NCI-H526 (cell line): ENCODE measurements around the gene DDX20.

Experiments
- DNase-seq, 2 experiments: peaks; one replicate each; lab custom pipeline; 2025; lab: John Stamatoyannopoulos, UW

DDX20 gene

DNA sequence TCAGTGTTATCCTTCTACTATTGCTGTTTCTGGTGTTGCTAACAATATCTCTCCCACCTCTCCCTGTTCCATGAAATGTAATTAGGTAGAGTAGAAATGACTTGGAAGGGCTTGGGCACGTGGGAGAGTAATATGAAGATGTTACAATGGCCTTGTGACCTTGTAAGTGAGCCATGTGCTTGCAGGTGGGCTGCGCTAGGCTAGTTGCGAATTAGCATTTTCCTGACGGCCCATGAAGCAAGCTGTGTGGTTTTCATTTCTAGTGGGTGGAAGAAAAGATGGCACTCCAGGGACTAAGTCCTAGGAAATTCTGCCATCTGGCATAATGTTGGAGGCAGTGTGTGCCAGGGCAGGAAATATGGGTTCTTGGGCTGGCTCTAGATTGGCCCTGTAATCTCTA lies 7.8 kb upstream of the DDX20 start:
- no peak for DNase-seq

GRCh38 chr1:111749628-111750027 lies 6.1 kb upstream of the DDX20 start:
- no peak for DNase-seq

- no peak for DNase-seq
Observed at GRCh38 chr1:111750856-111751255, 4.8 kb upstream of the DDX20 start.

DNA sequence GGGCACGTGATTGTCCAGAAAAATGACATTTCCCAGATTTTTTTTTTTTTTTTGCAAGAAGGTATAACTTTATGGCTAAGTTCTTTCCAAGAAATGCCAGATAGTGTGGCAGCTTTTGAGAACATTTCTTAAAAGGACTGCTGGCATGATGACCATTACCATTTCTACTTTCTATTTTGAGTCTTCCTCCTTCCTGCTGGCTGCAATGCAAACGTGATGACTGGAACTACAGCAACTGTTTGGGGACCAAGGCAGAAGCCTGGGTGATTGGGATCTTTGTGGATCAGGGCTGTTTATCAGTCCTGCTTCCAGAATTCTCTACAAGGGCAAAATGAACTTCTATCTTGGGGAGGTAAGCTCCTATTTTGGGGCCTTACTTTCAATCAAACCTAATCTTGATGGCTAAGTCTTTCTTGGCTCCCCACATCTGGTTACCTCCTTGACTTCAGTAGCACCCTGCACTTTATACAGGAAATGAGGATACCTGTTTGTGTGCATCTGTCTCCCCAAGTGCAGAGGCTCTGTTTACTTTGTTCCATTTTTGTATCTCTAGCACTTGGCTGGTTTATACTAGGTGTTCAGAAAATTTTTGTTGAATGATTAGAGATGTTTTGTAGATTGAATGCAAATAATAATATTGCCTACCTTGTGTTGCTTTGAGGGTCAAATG lies 3.7 kb upstream of the DDX20 start:
- DNase-seq, result no peak

DNA sequence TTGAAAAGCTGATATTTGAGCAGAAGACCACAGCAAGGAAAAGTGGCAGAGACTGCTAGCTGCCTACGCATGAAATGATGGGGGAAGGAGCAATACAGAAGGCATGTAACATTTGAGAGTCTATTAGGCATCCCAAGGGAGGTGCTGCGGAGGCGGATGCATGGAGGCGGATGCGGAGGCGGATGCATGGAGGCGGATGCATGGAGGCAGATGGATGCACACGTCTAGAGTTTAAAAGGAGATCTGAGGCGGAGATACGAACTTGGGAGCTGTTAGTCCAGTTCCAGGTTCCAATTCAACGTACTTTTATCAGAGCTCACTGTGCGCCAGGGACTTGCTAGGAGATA lies 744 bp upstream of the DDX20 start:
- DNase-seq, result peak; percentile 70 to 76

DNA sequence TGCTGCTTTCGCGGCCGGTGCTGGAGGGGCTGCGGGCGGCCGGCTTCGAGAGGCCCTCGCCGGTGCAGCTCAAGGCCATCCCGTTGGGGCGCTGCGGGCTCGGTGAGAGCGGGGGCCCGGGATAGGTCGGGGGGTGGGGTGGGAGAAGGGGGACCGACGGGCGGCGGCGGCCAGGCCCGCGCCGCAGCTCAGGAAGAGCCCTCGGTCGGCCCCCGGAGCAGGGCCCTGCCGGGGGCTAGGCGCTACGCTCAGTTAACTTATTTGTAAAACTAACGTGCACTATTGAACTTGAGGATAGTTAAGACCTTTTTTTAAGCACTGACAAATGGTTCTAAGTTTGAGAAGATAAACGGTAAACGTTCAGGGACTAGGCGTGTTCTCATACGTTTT lies 418 bp downstream of the DDX20 start:
- DNase-seq, result no peak

GRCh38 chr1:111758373-111758772 lies 2.7 kb downstream of the DDX20 start:
- DNase-seq, result no peak

DNA sequence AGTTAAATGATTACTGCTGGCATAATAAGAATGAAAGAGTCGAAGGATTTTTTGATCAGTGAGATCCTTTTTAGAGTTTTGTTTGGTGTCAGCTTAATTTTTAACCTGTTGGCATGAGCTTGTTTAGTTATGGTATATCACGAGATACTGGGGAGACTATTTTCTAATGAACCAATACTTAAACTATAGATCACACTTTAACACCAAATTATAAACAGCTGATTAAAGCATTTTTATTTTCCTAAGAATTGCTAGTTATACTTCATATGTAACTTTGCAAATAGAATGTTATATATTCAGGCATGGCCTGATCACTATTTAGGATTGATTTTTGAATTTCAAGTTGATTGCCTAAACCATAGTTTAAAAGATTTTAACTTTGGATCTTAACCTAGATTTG lies 6.0 kb downstream of the DDX20 start:
- DNase-seq, result no peak

- no peak for DNase-seq
Observed at GRCh38 chr1:111762332-111762731, 6.6 kb downstream of the DDX20 start.

DNA sequence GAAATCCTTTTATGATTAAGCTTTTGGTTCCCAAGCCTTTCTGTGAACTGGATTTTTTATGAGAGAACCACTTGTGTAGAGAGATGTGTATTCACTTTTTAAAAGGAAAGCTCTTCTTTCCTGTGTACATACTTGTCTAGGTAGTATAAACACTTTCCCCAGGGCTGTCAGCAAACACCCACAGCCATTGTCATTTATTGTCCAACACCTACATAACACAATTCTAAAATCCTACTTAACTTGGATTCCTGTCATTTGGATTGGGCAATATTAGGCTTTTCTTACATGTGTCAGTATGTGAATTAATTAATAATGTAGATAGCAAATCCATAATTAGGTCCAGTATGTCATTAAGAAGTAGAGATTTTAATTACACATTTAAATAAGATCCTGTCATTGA lies 12.3 kb downstream of the DDX20 start:
- no peak for DNase-seq

DNA sequence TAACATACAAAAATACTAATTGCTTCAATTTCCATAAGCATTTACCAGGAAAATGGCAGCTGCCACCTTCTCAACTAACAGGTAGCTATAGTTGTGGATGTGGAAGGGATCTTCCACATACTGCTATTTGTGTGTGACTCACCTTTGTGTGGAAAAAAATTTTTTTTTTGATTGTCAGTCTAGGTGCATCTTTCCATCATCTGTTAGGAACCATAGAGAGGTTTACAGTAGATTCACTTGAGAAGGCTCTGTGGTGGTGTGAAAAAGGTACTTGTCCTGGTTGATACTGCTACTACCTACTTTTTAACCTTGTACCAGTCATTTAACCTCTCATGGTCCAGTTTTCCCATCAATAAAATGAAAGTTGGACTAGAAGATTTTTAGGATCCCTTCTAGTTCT lies 12.9 kb downstream of the DDX20 start:
- DNase-seq, result no peak

- peak; percentile 44 to 69 for DNase-seq
Observed at GRCh38 chr1:111769517-111770146, 13.9 kb downstream of the DDX20 start.

DNA sequence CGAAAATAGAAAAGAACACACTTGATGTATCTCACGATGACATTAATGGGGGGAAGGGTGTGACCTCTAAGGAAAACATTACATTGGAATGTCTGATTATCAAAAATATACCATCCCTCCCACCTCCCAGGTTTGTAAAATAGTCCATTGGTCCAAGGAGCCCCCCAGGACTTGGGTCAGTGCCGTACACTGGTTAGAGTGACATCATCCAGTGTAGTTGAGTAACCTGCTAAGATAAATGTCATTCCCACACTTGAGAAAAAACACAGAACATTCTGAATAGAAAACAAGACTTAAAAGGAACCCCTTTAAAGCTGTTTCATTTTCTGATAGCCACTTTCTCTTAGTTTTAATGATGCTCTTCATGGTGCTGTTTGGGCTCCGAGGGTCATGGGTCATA lies 15.2 kb downstream of the DDX20 start:
- DNase-seq, result no peak

DNA sequence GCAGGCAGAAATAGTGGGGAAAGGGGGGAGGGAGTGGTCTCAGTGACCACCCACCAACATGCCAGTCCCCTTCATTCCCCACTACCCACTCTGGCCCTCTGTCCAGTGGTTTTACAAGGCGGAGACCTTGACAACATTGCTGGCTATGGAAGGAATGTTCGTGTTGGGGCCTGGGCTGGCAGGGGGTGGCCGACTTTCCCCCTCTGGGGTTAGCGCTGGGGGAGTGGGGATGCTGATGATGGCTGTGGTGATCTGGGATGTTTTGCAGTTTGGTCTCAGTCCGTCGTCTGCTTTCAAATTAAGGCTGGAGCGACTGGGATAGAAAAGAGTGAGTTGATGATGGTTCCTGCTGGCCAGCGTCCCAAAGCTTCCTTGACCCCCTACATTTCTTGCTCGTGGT lies 20.3 kb downstream of the DDX20 start:
- no peak for DNase-seq

GRCh38 chr1:111776391-111776790 lies 20.7 kb downstream of the DDX20 start:
- peak in 1 of 2 experiments; percentile 28 for DNase-seq

DNA sequence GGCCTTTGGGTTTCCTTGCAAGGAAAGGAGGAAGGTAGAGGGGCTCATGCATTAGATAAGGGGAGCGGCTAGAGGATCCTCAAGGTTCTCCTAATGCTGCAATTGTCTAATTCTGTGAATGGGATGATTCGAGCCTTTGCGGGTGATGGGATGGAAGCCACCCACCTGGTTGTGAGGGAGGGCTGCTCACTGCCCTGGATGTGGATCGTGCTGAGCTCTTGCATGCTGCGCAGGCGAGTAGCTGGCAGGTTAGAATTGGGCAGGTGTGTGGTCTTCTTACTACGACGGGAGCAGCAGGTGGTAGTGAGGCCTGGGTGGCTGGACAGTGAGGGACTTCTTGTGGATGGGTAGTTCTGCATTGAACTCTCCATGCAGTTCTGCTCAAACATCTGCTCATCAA lies 21.2 kb downstream of the DDX20 start:
- DNase-seq, result no peak

DNA sequence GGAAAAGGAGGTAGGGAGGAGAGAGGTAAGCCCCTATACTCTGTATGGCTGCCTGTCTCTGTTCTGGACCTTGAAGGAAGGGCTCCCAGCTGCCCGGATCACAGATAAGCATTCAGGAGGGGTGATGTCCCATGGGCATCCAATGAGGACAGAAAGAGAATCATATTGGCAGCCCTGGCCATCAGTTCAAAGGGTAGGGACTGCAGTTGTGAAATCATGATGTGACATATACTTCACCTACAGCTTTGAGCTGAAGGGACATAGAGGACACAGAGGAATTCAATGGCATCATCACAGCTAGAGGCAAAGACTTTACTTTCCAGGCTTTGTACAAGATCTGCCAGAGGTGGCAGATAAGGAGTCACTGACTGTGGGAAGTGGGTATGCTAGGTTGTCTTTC lies 21.6 kb downstream of the DDX20 start:
- no peak for DNase-seq

GRCh38 chr1:111778066-111778465 lies 22.4 kb downstream of the DDX20 start:
- DNase-seq, result no peak

GRCh38 chr1:111778541-111779051 lies 22.9 kb downstream of the DDX20 start:
- DNase-seq, result no peak

DNA sequence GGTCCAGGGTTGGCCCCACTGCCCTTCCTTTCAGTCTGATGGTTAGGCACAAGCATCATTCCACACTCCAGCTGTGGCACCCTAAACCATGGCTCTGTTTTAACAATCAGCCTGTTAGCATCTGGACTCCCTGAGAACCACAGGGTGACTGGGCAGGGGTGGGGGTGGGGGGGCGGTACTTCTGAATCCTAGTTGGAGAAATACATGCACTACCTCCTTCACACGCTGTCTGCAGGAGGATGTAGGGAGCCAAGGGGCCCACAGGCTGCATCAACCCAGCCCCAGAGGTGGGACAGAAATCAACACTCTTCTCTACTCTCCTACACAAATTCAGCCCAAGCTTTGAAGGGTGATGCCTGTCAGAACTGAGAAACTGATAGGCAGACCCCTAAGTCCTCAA lies 23.8 kb downstream of the DDX20 start:
- no peak for DNase-seq

DNA sequence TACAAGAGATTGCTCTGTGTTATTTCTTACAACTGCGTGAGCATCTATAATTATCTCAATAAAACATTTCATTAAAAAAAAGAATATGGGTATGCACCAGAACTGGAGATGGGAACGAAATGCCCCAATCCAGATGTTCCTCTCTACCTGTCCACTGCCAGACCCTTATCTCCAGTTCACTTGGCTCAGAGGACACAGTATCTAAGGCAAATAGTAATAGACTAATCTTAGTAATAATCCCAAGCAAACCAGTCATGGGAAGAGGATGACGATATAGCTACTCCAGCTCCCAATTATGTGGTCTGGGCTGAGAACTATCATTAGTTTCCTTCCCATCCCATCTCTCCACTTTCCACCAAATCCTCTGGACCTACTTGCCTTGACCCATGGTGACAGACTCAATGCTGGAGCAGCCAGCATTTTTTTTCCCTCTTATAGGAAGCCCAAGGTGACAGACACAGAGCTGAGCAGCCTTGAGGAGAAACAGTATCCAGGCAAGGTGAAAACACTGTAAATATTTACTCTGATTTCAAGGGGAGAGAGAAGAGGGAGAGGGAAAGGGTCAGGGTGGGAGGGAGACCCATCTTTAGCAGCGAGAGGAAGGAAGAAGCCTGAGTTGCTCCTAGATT lies 28.7 kb downstream of the DDX20 start:
- no peak for DNase-seq

DNA sequence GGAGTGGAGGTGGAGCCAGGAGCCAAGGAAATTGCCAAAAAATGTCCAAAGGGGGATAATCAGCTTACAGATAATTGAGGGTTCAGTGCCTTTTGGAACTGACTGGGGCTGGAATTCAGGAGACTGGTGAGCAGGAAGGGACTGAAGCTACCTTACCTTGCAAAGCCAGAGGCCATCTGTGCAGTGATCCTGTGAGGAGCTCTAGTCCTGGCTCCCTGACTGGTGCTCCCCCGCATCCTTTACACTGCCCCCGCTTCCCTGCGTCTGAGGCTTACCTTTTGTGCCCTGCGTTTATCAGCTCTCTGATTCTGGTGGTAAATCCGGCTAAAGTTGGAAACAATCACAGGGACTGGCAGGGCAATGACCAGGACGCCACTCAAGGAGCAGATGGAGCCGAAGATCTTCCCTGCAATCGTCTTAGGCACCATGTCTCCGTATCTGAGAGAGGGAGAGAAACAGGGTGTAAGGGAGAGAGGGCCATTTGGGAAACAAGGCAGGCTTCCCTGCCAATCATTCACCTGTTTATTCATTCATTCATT lies 31.0 kb downstream of the DDX20 start:
- no peak for DNase-seq

- no peak for DNase-seq
Observed at GRCh38 chr1:111789142-111789541, 33.4 kb downstream of the DDX20 start.
